Prostate gland (tissue), 2 donors: ENCODE measurements around the gene ASPDH.

Experiments used
- CTCF ChIP-seq, 4 experiments: fragments of 200-600 bp in 2 of 4; fragments of 450-650 bp in 2 of 4; sonication (generic) in 2 of 4; IDR thresholded peaks; 1 replicate in 3 of 4; 2 replicates in 1 of 4; pipeline ENCODE4 v1.5.1; 2016 to 2019; ENCODE audit warnings: antibody characterized with exemption in 4 of 4, mild to moderate bottlenecking in 2 of 4, moderate library complexity in 2 of 4
- POLR2A ChIP-seq: fragments of 450-650 bp; IDR thresholded peaks from one replicate; pipeline ENCODE4 v1.6.1; 2016; ENCODE audit warnings: antibody characterized with exemption, mild to moderate bottlenecking

- no peak for TF ChIP-seq CTCF (IDR thresholded peaks at IDR 0.05)
- no peak for TF ChIP-seq POLR2A
Observed at GRCh38 chr19:50555450-50556281, 42.0 kb upstream of the ASPDH start.
